T-cell (primary cell): Measurements from ENCODE around the gene ARID2. TPM values are rescaled to one million over a fixed set of nuclear protein-coding genes. Genes with fewer than 3 reads are reported as not detected.
A peak's percentile ranks its signal among the peaks of the same experiment; 100 is the strongest.

Experiments used
- ATAC-seq, 4 experiments: fragments of 200-7000 bp in 3 of 4; fragments of 150-1000 bp in 1 of 4; cut with Tn5 transposase; replicated peaks in 1 of 4; 1 replicate in 3 of 4; 2 replicates in 1 of 4; pipeline ENCODE4 v1.10.0; 2021; ENCODE audit warnings: moderate library complexity in 3 of 4, mild to moderate bottlenecking in 2 of 4, moderate number of reproducible peaks in 1 of 4
- CTCF ChIA-PET, 2 donors: fragments of 300-600 bp; sonication (Branson Sonifier 250); formaldehyde crosslinking; loops; one replicate each; lab custom pipeline; 2022; ENCODE audit warnings: antibody characterized with exemption in 2 of 2; lab: Charles Lee
- POLR2A ChIA-PET, 2 donors: fragments of 300-600 bp; sonication (Branson Sonifier 250); formaldehyde crosslinking; loops; one replicate each; lab custom pipeline; 2022; ENCODE audit warnings: antibody characterized with exemption in 2 of 2; lab: Charles Lee
- DNase-seq, 35 experiments: peaks; one replicate each; pipeline versions ENCODE4 v3.0.0 to v3.0.0-alpha.2; 2013 to 2023
- H3K27ac ChIP-seq: one replicate; pipeline ENCODE4 v1.5.1; 2013; ENCODE audit warnings: low read length
- H3K27me3 ChIP-seq, 2 experiments: replicated peaks in 1 of 2; 1 replicate in 1 of 2; 2 replicates in 1 of 2; pipeline versions ENCODE4 v1.6.1 to v1.7.0; 2013; ENCODE audit warnings: low read length in 1 of 2, mixed read lengths in 1 of 2; ENCODE audit not compliant: control insufficient read depth in 2 of 2, insufficient read depth in 2 of 2; ENCODE audit errors: extremely low read depth in 1 of 2
- H3K36me3 ChIP-seq, 2 donors: 1 replicate in 1 of 2; 2 replicates in 1 of 2; pipeline versions ENCODE4 v1.6.1 to v1.7.0; 2013; ENCODE audit warnings: low read length in 1 of 2; ENCODE audit not compliant: control insufficient read depth in 2 of 2, insufficient read depth in 1 of 2; ENCODE audit errors: extremely low read depth in 1 of 2
- H3K4me1 ChIP-seq, 2 experiments: 1 replicate in 1 of 2; 2 replicates in 1 of 2; pipeline versions ENCODE4 v1.6.1 to v1.7.0; 2013; ENCODE audit warnings: low read length in 2 of 2, mixed read lengths in 1 of 2; ENCODE audit not compliant: insufficient read depth in 2 of 2, control insufficient read depth in 1 of 2; ENCODE audit errors: extremely low read depth in 1 of 2
- H3K4me3 ChIP-seq, 2 donors: 1 replicate in 1 of 2; 2 replicates in 1 of 2; pipeline versions ENCODE4 v1.5.1 to v1.7.0; 2013; ENCODE audit warnings: mild to moderate bottlenecking in 2 of 2, low read length in 1 of 2, moderate library complexity in 1 of 2; ENCODE audit not compliant: control insufficient read depth in 1 of 2; ENCODE audit errors: extremely low read depth in 1 of 2
- H3K9me3 ChIP-seq: 2 replicates; pipeline ENCODE4 v1.7.0; 2013
- H3K27ac Mint-ChIP-seq, 2 donors: one replicate each; pipeline ENCODE4 v1.8.0; 2020 to 2021; ENCODE audit warnings: mild to moderate bottlenecking in 2 of 2, mixed read lengths in 2 of 2
- H3K27me3 Mint-ChIP-seq, 2 donors: one replicate each; pipeline ENCODE4 v1.8.0; 2021 to 2022; ENCODE audit warnings: mixed read lengths in 2 of 2
- H3K36me3 Mint-ChIP-seq: one replicate; pipeline ENCODE4 v1.8.0; 2021; ENCODE audit warnings: mixed read lengths
- H3K4me1 Mint-ChIP-seq, 3 donors: one replicate each; pipeline ENCODE4 v1.8.0; 2020 to 2022; ENCODE audit warnings: mixed read lengths in 3 of 3, mild to moderate bottlenecking in 1 of 3
- H3K4me3 Mint-ChIP-seq, 3 donors: one replicate each; pipeline ENCODE4 v1.8.0; 2020 to 2022; ENCODE audit warnings: mild to moderate bottlenecking in 3 of 3, mixed read lengths in 3 of 3, moderate library complexity in 3 of 3
- H3K9me3 Mint-ChIP-seq, 3 donors: one replicate each; pipeline ENCODE4 v1.8.0; 2020 to 2022; ENCODE audit warnings: mixed read lengths in 3 of 3
- WGBS: methylation state at CpG from one replicate; pipeline ENCODE4 v1.1.5; 2013; ENCODE audit warnings: missing lambda C conversion rate; ENCODE audit not compliant: insufficient coverage; 5-methylcytosine and 5-hydroxymethylcytosine counted together
- total RNA-seq, 35 experiments: library from RNA in 6 of 35; stranded (reverse) in 6 of 35; fragments of 120-200 nt in 1 of 35; gene quantifications; one replicate each; pipeline versions ENCODE4 v1.2.1 to v1.2.4 and lab custom pipeline; 2013 to 2026

ARID2 gene
- total RNA-seq, 5 donors from 2014 or later (not counting 1 experiment from before 2014, with no cell fraction given), result 40.2 to 67.6 (median 43.7) TPM

GRCh38 chr12:45863332-45863731, 133.8 kb downstream of the ARID2 start:
- H3K27me3 Mint-ChIP-seq, result no peaks in the 10 kb centered on the region
- Histone ChIP-seq H3K36me3 (peaks cover 0 to 14% of the 10 kb centered on the region in 2 donors), H3K27me3 (no peaks in the 10 kb centered on the region), H3K4me3 (no peak overlapping the region), H3K4me1 (peaks cover 0 to 5% of the 10 kb centered on the region in 2 experiments), H3K27ac (no peak overlapping the region), H3K9me3 (no peaks in the 10 kb centered on the region)
- ChIA-PET POLR2A (interaction anchor here (0.6 to 0.9 kb wide), 3 partner anchors 54 to 70 kb away, joined by 3 to 5 read pairs (median 3); no protein-coding TSS in a partner anchor), CTCF (interaction anchor here in 1 of 2 donors (0.7 kb wide), 1 partner anchor 194 kb away, joined by 3 read pairs; no protein-coding TSS in a partner anchor)
- H3K36me3 Mint-ChIP-seq, result peaks cover 44% of the 10 kb centered on the region
- DNase-seq (no peak), ATAC-seq (no peak)
- H3K9me3 Mint-ChIP-seq, result no peaks in the 10 kb centered on the region
- WGBS, result 100% methylated on average over 1 of the region's 2 CpGs
- no peak overlapping the region for H3K4me3 Mint-ChIP-seq
- peaks cover 0 to 11% (median 8%) of the 10 kb centered on the region in 3 donors for H3K4me1 Mint-ChIP-seq
- H3K27ac Mint-ChIP-seq, result no peak overlapping the region

- no peak overlapping the region for H3K27ac ChIP-seq
- H3K36me3 ChIP-seq, result peaks cover 0 to 18% of the 10 kb centered on the region in 2 donors
- ChIA-PET CTCF (no interaction called here), POLR2A (no interaction called here)
- DNase-seq (no peak), ATAC-seq (no peak)
- H3K27ac Mint-ChIP-seq, result no peak overlapping the region
- no CpG with 5 or more reads among the region's 1 CpG for WGBS
- peaks cover 0 to 5% of the 10 kb centered on the region in 2 experiments for H3K4me1 ChIP-seq
- H3K4me1 Mint-ChIP-seq, result peaks cover 2 to 14% (median 12%) of the 10 kb centered on the region in 3 donors
- no peak overlapping the region for H3K4me3 Mint-ChIP-seq
- H3K27me3 Mint-ChIP-seq, result no peaks in the 10 kb centered on the region
- no peaks in the 10 kb centered on the region for H3K9me3 Mint-ChIP-seq
- H3K9me3 ChIP-seq, result no peaks in the 10 kb centered on the region
- H3K27me3 ChIP-seq, result no peaks in the 10 kb centered on the region
- H3K36me3 Mint-ChIP-seq, result peaks cover 53% of the 10 kb centered on the region
- H3K4me3 ChIP-seq, result no peak overlapping the region
These were observed 136.8 kb downstream of the ARID2 start for GRCh38 chr12:45866299-45866698.

GRCh38 chr12:45872446-45872845, 142.9 kb downstream of the ARID2 start:
- no peak overlapping the region for H3K4me3 Mint-ChIP-seq
- H3K36me3 Mint-ChIP-seq, result peaks cover 66% of the 10 kb centered on the region
- ChIA-PET POLR2A (no interaction called here), CTCF (interaction anchor here in 1 of 2 donors (0.6 kb wide), 1 partner anchor 496 kb away, joined by 3 read pairs; no protein-coding TSS in a partner anchor)
- H3K27me3 ChIP-seq, result no peaks in the 10 kb centered on the region
- DNase-seq, result no peak
- no peak overlapping the region for H3K27ac Mint-ChIP-seq
- peaks cover 24 to 33% (median 26%) of the 10 kb centered on the region in 3 donors for H3K4me1 Mint-ChIP-seq
- no peaks in the 10 kb centered on the region for H3K27me3 Mint-ChIP-seq
- no peak overlapping the region for H3K27ac ChIP-seq
- H3K36me3 ChIP-seq, result peaks cover 4 to 36% of the 10 kb centered on the region in 2 donors
- WGBS, result 43% methylated on average over 1 of the region's 7 CpGs
- peaks cover 0 to 3% (median 0%) of the 10 kb centered on the region in 3 donors for H3K9me3 Mint-ChIP-seq
- no peaks in the 10 kb centered on the region for H3K9me3 ChIP-seq
- H3K4me1 ChIP-seq, result peaks cover 0 to 6% of the 10 kb centered on the region in 2 experiments
- H3K4me3 ChIP-seq, result no peak overlapping the region
- no peak for ATAC-seq

- no peak overlapping the region for H3K27ac ChIP-seq
- ATAC-seq (no peak), DNase-seq (no peak)
- H3K9me3 Mint-ChIP-seq, result peaks cover 0 to 3% (median 0%) of the 10 kb centered on the region in 3 donors
- no peaks in the 10 kb centered on the region for H3K27me3 ChIP-seq
- no peaks in the 10 kb centered on the region for H3K9me3 ChIP-seq
- H3K36me3 ChIP-seq, result peaks cover 7 to 49% of the 10 kb centered on the region in 2 donors
- H3K4me1 Mint-ChIP-seq, result peaks cover 42 to 59% (median 44%) of the 10 kb centered on the region in 3 donors
- H3K36me3 Mint-ChIP-seq, result peaks cover 72% of the 10 kb centered on the region
- no peak overlapping the region for H3K4me3 ChIP-seq
- CTCF ChIA-PET, result no interaction called here
- H3K4me1 ChIP-seq, result peaks cover 2 to 19% of the 10 kb centered on the region in 2 experiments
- no peak overlapping the region for H3K4me3 Mint-ChIP-seq
- H3K27ac Mint-ChIP-seq, result peak overlapping the region; percentile 37 to 77
- H3K27me3 Mint-ChIP-seq, result no peaks in the 10 kb centered on the region
- WGBS, result 100% methylated on average over 1 of the region's 5 CpGs
- POLR2A ChIA-PET, result no interaction called here
These were observed 147.6 kb downstream of the ARID2 start for GRCh38 chr12:45877069-45877468.

- no peak overlapping the region for H3K4me3 ChIP-seq
- peak overlapping the region; percentile 67 for H3K27ac ChIP-seq
- H3K27me3 ChIP-seq, result no peaks in the 10 kb centered on the region
- peak; percentile 55 to 77 (median 70) for ATAC-seq
- H3K36me3 Mint-ChIP-seq, result peaks cover 73% of the 10 kb centered on the region
- POLR2A ChIA-PET, result no interaction called here
- peaks cover 39 to 51% (median 41%) of the 10 kb centered on the region in 3 donors for H3K4me1 Mint-ChIP-seq
- H3K9me3 Mint-ChIP-seq, result peaks cover 0 to 3% (median 0%) of the 10 kb centered on the region in 3 donors
- no CpG with 5 or more reads among the region's 8 CpGs for WGBS
- H3K4me3 Mint-ChIP-seq, result peak overlapping the region in 2 of 3 donors; percentile 28 to 54
- no peaks in the 10 kb centered on the region for H3K27me3 Mint-ChIP-seq
- H3K4me1 ChIP-seq, result peaks cover 2 to 19% of the 10 kb centered on the region in 2 experiments
- H3K9me3 ChIP-seq, result no peaks in the 10 kb centered on the region
- CTCF ChIA-PET, result no interaction called here
- H3K36me3 ChIP-seq, result peaks cover 7 to 40% of the 10 kb centered on the region in 2 donors
- H3K27ac Mint-ChIP-seq, result peak overlapping the region; percentile 86 to 87
- DNase-seq, result peak in 31 of 35 experiments; percentile 4 to 44 (median 22)
These were observed 149.2 kb downstream of the ARID2 start for GRCh38 chr12:45878630-45879255.

GRCh38 chr12:45879363-45879895, 149.9 kb downstream of the ARID2 start:
- 91% methylated on average over 2 of the region's 2 CpGs for WGBS
- Histone ChIP-seq H3K9me3 (no peaks in the 10 kb centered on the region), H3K4me1 (peaks cover 2 to 19% of the 10 kb centered on the region in 2 experiments), H3K27ac (peak overlapping the region; percentile 67), H3K4me3 (no peak overlapping the region), H3K36me3 (peaks cover 7 to 35% of the 10 kb centered on the region in 2 donors), H3K27me3 (no peaks in the 10 kb centered on the region)
- H3K27ac Mint-ChIP-seq, result peak overlapping the region; percentile 86 to 87
- DNase-seq, result no peak
- ATAC-seq, result no peak
- peaks cover 0 to 3% (median 0%) of the 10 kb centered on the region in 3 donors for H3K9me3 Mint-ChIP-seq
- ChIA-PET POLR2A (no interaction called here), CTCF (no interaction called here)
- H3K4me3 Mint-ChIP-seq, result peak overlapping the region; percentile 9 to 54 (median 28)
- no peaks in the 10 kb centered on the region for H3K27me3 Mint-ChIP-seq
- H3K36me3 Mint-ChIP-seq, result peaks cover 73% of the 10 kb centered on the region
- peaks cover 37 to 51% (median 41%) of the 10 kb centered on the region in 3 donors for H3K4me1 Mint-ChIP-seq
